Measurements from ENCODE around the gene TSPAN4.

GRCh38 chr11:849951-850774 lies 7.5 kb downstream of the TSPAN4 start:
- no peak for TF ChIP-seq CTCF (IDR thresholded peaks at IDR 0.05; ENCODE audit: borderline replicate concordance, extremely low read depth, low read length, poor library complexity, severe bottlenecking)
- no peak for TF ChIP-seq EZH2 (IDR thresholded peaks at IDR 0.05; ENCODE audit: borderline replicate concordance, low read depth, low read length, severe bottlenecking)

Measured in DND-41 (cell line).